Skeletal muscle cell (primary cell): ENCODE results near the gene TC2N.

Experiments
- DNase-seq: peaks from one replicate; pipeline ENCODE4 v3.0.0-alpha.2; 2010; ENCODE audit warnings: low read depth
- H3K4me3 ChIP-seq: 2 replicates; pipeline ENCODE4 v1.5.1; 2011; ENCODE audit warnings: low read depth, mild to moderate bottlenecking, control low read depth, low read length, moderate library complexity

Gene TC2N

GRCh38 chr14:91890291-91890749 lies 23.0 kb upstream of the TC2N start:
- no peak for DNase-seq
- H3K4me3 ChIP-seq = no peak overlapping the region

GRCh38 chr14:91889477-91890211 lies 22.3 kb upstream of the TC2N start:
- DNase-seq = no peak
- no peak overlapping the region for H3K4me3 ChIP-seq

GRCh38 chr14:91888641-91889476 lies 21.5 kb upstream of the TC2N start:
- H3K4me3 ChIP-seq = no peak overlapping the region
- no peak for DNase-seq

GRCh38 chr14:91886961-91887360 lies 19.6 kb upstream of the TC2N start:
- H3K4me3 ChIP-seq = no peak overlapping the region
- DNase-seq = no peak

- DNase-seq = no peak
- no peak overlapping the region for H3K4me3 ChIP-seq
These were observed 18.5 kb upstream of the TC2N start for GRCh38 chr14:91885839-91886238.

GRCh38 chr14:91885113-91885712 lies 17.9 kb upstream of the TC2N start:
- DNase-seq = no peak
- no peak overlapping the region for H3K4me3 ChIP-seq

GRCh38 chr14:91884664-91885063 lies 17.3 kb upstream of the TC2N start:
- DNase-seq = no peak
- no peak overlapping the region for H3K4me3 ChIP-seq

GRCh38 chr14:91883753-91884152 lies 16.4 kb upstream of the TC2N start:
- DNase-seq = no peak

GRCh38 chr14:91882776-91883175 lies 15.4 kb upstream of the TC2N start:
- no peak for DNase-seq

More at GRCh38 chr14:91883753-91884152, 16.4 kb upstream of the TC2N start:
- H3K4me3 ChIP-seq = no peak overlapping the region

GRCh38 chr14:91882369-91882768 lies 15.0 kb upstream of the TC2N start:
- H3K4me3 ChIP-seq = no peak overlapping the region
- no peak for DNase-seq

More at GRCh38 chr14:91882776-91883175, 15.4 kb upstream of the TC2N start:
- no peak overlapping the region for H3K4me3 ChIP-seq

GRCh38 chr14:91879196-91879595 lies 11.9 kb upstream of the TC2N start:
- DNase-seq = no peak
- H3K4me3 ChIP-seq = no peak overlapping the region

GRCh38 chr14:91878274-91878673 lies 10.9 kb upstream of the TC2N start:
- DNase-seq = no peak
- H3K4me3 ChIP-seq = no peak overlapping the region

- H3K4me3 ChIP-seq = no peak overlapping the region
- no peak for DNase-seq
These were observed 10.1 kb upstream of the TC2N start for GRCh38 chr14:91877376-91877915.

- H3K4me3 ChIP-seq = no peak overlapping the region
- no peak for DNase-seq
These were observed 9.2 kb upstream of the TC2N start for GRCh38 chr14:91876492-91876891.

- H3K4me3 ChIP-seq = no peak overlapping the region
- DNase-seq = no peak
These were observed 8.4 kb upstream of the TC2N start for GRCh38 chr14:91875525-91876286.

GRCh38 chr14:91873471-91874415 lies 6.4 kb upstream of the TC2N start:
- no peak for DNase-seq

GRCh38 chr14:91872517-91873470 lies 5.5 kb upstream of the TC2N start:
- peak; percentile 70 for DNase-seq
- no peak overlapping the region for H3K4me3 ChIP-seq

More at GRCh38 chr14:91873471-91874415, 6.4 kb upstream of the TC2N start:
- H3K4me3 ChIP-seq = no peak overlapping the region
